GM19238 (cell line): Measurements from ENCODE around the gene TRIOBP.

ENCODE experiments used
- DNase-seq: peaks from one replicate; pipeline ENCODE4 v3.0.0; 2011; ENCODE audit warnings: low spot score; ENCODE audit not compliant: insufficient read length

Gene TRIOBP

GRCh38 chr22:37748659-37749058, 51.8 kb downstream of the TRIOBP start:
- no peak for DNase-seq

DNA sequence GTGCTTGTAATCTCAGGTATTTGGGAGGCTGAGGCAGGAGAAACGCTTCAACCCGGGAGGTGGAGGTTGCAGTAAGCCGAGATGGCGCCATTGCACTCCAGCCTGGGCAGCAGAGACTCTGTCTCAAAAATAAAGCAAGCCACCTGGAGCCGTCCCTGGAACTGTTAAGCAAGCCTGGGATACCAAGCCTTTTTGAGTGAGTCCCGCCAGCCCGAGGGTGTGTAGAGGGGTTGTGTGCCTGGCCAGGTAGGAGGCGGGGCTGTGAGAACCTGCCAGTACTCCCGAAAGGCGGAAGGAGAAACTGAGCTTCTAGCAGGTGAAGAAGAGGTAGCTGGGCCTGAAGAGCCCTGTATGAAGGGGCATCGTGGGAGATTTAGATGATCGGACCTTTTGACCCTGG, 52.4 kb downstream of the TRIOBP start:
- DNase-seq = no peak

- no peak for DNase-seq
Observed at GRCh38 chr22:37749831-37750595, 53.2 kb downstream of the TRIOBP start.

DNA sequence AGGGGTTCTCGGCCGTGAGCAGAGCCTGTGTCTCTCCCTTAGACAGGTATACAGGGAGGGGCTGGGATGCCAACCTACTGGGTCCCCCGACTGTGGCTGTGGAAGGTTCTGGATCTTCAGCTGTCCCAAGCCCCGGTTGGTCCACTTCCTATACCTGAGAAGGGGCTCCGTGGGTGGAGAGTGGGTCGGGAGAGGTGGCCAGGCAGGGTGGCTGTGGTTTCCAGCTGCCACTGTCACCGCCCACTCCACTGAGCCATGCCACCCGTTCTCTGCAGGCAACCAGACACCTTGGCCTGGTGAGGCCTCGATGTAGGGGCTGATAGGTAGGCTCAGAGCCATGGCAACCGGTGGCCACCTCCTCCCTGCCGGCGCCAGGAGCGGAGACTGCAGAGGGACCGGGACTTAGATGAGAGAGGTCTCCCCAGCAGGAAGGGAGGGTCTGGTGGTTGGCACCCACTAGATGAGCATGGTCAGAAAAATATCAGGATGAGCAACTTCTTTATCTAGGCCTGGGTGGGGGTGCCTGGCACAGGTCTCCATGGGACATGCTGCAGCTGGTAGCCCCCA, 53.8 kb downstream of the TRIOBP start:
- DNase-seq = no peak

GRCh38 chr22:37751449-37752188, 54.8 kb downstream of the TRIOBP start:
- no peak for DNase-seq

GRCh38 chr22:37752189-37753087, 55.6 kb downstream of the TRIOBP start:
- no peak for DNase-seq

DNA sequence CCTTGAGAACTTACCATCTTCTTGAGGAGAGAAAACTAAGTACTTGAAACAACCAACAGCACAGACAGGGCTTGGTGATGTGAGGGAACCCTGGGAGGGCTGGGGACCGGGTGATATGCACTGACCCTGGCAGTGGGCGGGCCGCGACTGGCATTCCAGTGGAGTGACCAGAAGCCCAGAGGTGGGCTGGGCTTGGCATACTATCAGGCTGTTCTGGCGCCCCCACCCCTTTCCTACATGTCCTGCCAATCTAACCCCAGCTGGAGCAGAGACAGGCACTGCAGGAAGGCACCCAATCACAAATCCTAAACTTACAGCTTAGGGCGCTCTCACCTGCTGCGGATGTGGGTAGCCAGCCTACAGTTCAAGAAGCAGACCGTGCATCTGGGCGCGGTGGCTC, 56.9 kb downstream of the TRIOBP start:
- DNase-seq = no peak

DNA sequence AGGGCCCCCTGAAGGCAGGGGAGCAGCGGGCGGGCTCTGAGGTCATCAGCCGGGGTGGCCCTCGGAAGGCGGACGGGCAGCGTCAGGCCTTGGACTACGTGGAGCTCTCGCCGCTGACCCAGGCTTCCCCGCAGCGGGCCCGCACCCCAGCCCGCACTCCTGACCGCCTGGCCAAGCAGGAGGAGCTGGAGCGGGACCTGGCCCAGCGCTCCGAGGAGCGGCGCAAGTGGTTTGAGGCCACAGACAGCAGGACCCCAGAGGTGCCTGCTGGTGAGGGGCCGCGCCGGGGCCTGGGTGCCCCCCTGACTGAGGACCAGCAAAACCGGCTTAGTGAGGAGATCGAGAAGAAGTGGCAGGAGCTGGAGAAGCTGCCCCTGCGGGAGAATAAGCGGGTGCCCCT, 60.8 kb downstream of the TRIOBP start:
- DNase-seq = no peak

DNA sequence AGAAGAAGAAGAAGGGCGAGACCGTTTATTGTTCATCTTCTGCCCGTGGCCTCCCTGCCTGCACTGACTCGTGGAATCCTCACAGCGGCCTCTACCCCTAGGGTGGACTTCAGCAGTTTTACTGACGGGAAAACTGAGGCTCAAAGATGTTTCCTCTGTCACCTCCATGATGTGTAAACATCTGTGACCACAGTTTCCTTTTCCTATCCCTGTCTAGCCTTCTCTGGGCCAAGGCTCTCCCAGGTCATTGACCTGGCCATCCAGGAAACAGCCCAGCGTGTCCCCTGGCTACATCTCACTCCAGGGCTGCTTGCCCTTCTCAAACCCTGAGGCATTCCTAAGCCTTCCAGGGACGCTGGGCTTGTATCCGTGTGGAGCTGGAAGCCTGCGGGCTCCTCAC, 61.8 kb downstream of the TRIOBP start:
- no peak for DNase-seq

- DNase-seq = no peak
Observed at GRCh38 chr22:37759281-37759680, 62.4 kb downstream of the TRIOBP start.

- no peak for DNase-seq
Observed at GRCh38 chr22:37760152-37760551, 63.3 kb downstream of the TRIOBP start.

GRCh38 chr22:37762389-37762836, 65.6 kb downstream of the TRIOBP start:
- DNase-seq = no peak

- no peak for DNase-seq
Observed at GRCh38 chr22:37763012-37763411, 66.2 kb downstream of the TRIOBP start.

- DNase-seq = no peak
Observed at GRCh38 chr22:37763652-37764051, 66.8 kb downstream of the TRIOBP start.

DNA sequence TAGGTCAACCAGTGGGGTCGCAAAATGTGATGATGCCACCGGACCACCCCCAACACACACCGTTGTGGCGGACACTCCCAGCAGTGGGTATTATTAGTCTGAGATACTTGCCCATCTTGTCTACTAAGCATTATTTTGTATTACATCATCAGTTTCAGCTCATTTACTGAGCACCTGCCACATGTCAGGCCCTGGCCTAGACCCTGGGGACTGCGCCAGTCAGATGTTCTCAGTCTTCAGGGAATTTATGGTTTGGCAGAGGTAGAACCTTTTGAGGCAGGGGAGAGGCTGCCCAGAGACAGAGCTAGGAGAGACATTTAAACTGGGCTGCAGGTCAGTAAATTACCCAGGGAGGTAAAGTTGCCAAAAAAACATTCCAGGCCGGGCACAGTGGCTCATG, 67.8 kb downstream of the TRIOBP start:
- DNase-seq = no peak

GRCh38 chr22:37765498-37765897, 68.7 kb downstream of the TRIOBP start:
- DNase-seq = no peak

DNA sequence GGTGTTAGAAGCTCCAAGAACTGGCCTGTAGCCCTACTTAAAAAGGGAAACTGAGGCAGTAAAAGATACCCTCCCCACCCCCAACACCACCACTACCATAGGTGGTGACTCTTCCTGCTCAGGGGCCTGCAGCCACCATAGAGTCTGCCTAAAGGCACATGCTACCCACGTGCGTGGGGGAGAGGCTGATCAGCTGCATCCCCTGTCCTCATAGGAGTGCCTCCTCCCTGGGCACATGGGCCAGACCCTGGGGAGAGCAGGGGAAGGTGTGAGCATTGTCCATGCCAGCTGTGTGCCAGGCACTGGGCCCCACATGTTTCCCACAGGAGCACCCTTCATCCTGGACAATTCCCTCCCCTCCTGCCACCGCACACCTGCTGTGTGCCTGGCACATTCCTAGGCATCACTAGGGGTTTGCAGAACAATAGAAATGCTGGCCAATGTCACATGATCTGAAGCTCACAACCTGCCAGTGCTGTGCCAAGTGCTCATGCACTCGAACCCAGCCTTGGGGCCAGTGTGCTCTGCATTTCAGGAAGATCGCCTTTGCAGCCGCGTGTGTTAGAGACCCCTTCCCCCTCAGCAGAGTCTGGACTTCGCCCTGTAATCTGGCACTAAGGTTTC, 69.2 kb downstream of the TRIOBP start:
- no peak for DNase-seq

- DNase-seq = no peak
Observed at GRCh38 chr22:37768273-37768672, 71.4 kb downstream of the TRIOBP start.

DNA sequence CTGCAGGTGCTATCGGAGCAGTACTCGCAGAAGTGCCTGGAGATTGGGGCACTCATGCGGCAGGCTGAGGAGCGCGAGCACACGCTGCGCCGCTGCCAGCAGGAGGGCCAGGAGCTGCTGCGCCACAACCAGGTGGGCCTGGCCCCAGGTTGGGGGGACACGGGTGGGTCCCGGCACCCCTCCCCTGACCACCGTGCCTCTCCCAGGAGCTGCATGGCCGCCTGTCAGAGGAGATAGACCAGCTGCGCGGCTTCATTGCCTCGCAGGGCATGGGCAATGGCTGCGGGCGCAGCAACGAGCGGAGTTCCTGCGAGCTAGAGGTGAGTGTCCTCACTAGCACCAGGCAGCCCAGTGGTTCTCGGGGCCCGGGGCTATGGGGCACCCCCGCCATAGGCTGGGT, 72.2 kb downstream of the TRIOBP start:
- DNase-seq = no peak

DNA sequence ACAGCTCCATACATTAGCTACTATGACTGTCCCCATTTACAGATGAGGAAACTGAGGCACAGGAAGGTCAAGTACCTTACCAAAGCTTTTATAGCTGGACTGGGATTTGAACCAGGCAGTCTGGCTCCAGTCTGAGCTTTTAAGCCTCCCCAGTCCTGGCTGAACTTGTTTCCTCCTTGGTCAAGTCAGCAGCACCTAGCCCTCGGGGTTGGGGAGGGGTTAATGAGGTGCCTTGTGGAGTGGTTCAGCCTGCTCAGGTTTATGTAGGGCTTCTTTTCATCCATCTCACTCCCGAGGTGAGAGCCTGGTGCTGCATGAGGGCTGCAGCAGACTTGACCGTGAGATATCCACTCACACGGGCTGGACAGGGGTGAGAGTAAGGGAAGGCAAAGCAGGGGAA, 74.2 kb downstream of the TRIOBP start:
- no peak for DNase-seq
